HuH-7 (cell line): Measurements from ENCODE around the gene CRACDL.
"Not testable (repeated sequence)": the region's sequence is repeated elsewhere in the genome, so short reads cannot be mapped to it uniquely, and the experiment has no call there.

Experiments
- DNase-seq: peaks from one replicate; pipeline ENCODE4 v3.0.0; 2011; ENCODE audit warnings: low spot score

The CRACDL gene

GRCh38 chr2:98907966-98908905 lies 27.8 kb downstream of the CRACDL start:
- no peak for DNase-seq

GRCh38 chr2:98907385-98907784 lies 28.6 kb downstream of the CRACDL start:
- DNase-seq, result no peak

- DNase-seq, result no peak
Observed at GRCh38 chr2:98903767-98904485, 32.1 kb downstream of the CRACDL start.

GRCh38 chr2:98903064-98903355 lies 33.0 kb downstream of the CRACDL start:
- DNase-seq, result no peak

GRCh38 chr2:98902209-98903063 lies 33.6 kb downstream of the CRACDL start:
- no peak for DNase-seq

- DNase-seq, result no peak
Observed at GRCh38 chr2:98901702-98902101, 34.3 kb downstream of the CRACDL start.

GRCh38 chr2:98901291-98901690 lies 34.7 kb downstream of the CRACDL start:
- no peak for DNase-seq

- DNase-seq, result no peak
Observed at GRCh38 chr2:98900721-98901120, 35.3 kb downstream of the CRACDL start.

- not testable (repeated sequence) for DNase-seq
Observed at GRCh38 chr2:98899703-98900078, 36.3 kb downstream of the CRACDL start.

GRCh38 chr2:98899041-98899702 lies 36.9 kb downstream of the CRACDL start:
- no peak for DNase-seq

GRCh38 chr2:98898423-98898841 lies 37.6 kb downstream of the CRACDL start:
- no peak for DNase-seq

- DNase-seq, result no peak
Observed at GRCh38 chr2:98897746-98898145, 38.3 kb downstream of the CRACDL start.

- no peak for DNase-seq
Observed at GRCh38 chr2:98896944-98897343, 39.1 kb downstream of the CRACDL start.

GRCh38 chr2:98896416-98896815 lies 39.6 kb downstream of the CRACDL start:
- DNase-seq, result no peak

GRCh38 chr2:98895901-98896300 lies 40.1 kb downstream of the CRACDL start:
- DNase-seq, result no peak

GRCh38 chr2:98895221-98895620 lies 40.8 kb downstream of the CRACDL start:
- DNase-seq, result no peak

- no peak for DNase-seq
Observed at GRCh38 chr2:98894331-98895000, 41.6 kb downstream of the CRACDL start.

GRCh38 chr2:98893911-98894321 lies 42.1 kb downstream of the CRACDL start:
- no peak for DNase-seq

- DNase-seq, result no peak
Observed at GRCh38 chr2:98892871-98893270, 43.2 kb downstream of the CRACDL start.

- DNase-seq, result no peak
Observed at GRCh38 chr2:98891591-98891990, 44.4 kb downstream of the CRACDL start.

- DNase-seq, result no peak
Observed at GRCh38 chr2:98886066-98886554, 49.9 kb downstream of the CRACDL start.
